NCI-H2029 (cell line): ENCODE data around the gene TEX19.
"Not testable (repeated sequence)": the region's sequence is repeated elsewhere in the genome, so short reads cannot be mapped to it uniquely, and the experiment has no call there.

Experiments
- DNase-seq: peaks from one replicate; lab custom pipeline; 2025; lab: John Stamatoyannopoulos, UW

Gene TEX19

DNA sequence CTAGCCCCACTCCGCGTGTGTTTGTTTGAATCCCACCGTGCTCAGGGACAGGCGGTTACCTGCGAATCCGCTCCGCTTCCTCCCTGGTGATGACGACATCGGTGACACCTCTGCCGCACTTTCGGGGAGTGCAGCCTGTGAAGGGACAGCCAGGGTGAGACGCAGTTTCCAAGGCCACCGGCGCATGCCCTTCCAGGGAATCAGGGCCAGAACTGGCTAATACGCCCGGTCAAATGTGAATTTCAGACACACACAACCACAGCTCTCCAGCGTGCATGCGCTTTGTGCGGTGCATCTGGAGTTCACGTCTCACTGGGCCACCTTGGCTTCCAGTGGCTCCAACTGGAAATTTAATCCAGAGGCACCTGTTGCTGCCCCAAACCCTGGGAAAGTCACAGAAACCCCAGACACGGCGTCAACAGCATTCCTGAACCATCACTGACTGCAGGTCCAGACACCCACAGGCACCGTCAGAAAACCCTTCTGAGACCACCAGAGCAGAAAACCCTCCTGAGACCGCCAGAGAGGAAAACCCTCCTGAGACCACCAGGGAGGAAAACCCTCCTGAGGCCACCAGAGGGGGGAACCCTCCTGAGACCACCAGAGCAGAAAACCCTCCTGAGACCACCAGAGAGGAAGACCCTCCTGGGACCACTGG lies 52.5 kb downstream of the TEX19 start:
- DNase-seq = no peak

DNA sequence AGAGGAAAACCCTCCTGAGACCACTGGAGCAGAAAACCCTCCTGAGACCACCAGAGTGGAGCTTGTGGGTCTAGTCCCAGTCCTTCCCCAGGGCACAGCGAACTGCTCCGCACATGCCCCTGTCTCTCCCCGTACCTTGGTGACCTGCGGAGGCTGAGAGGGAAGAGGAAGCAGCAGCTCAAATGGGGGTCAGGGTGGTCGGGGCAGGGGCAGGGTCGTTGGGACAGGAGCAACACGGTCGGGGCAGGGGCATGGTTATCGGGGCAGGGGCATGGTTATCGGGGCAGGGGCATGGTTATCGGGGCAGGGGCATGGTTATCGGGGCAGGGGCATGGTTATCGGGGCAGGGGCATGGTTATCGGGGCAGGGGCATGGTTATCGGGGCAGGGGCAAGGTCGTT lies 53.0 kb downstream of the TEX19 start:
- DNase-seq = not testable (repeated sequence)

DNA sequence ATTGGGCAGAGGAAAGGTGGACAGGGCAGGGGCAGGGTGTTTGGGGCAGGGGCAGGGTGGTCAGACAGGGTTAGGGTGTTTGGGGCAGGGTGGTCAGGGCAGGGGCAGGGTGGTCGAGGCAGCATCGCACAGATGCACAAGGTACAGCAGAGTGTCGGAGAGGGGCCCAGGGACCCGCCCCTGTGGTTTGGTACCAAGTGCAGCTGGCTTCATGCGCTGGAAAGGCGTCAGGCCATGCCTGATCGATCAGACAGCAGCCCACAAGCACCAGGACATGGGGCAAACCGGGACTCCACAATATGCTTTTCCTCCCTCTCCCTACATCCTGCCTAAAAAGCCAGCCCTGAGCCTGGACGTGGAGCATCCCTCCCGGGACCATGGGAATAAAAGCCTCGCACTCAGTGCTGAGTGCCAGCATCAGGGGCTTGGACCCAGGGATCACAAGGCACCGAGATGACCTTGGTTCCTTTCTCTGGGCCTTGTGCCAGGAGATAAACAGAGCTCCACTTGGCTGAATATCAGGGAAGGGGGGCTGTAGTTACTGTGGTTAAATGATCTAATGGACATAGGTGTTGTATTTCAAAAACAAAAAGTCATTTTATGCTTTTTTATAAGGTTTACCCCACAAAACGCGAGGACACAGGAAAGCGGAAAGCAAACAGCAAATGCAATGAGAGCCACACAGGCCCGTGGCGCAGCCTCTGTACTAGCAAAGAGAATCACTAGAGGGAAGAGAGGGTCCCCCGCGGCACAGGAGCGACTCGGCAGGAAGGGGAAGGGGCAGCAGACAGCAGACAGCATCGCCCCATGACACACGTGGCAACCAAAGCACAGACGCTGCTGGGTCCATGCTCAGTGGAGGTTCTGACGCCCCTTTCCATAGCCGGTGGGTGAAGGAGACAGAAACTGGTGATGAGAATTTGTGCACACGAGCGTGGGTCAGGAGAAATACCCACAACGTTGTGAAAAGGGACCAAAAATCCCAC lies 53.8 kb downstream of the TEX19 start:
- DNase-seq = peak; percentile 75
